NCI-H460 (cell line): ENCODE measurements around the gene FEM1C. TPM values are rescaled to one million over a fixed set of nuclear protein-coding genes. Genes with fewer than 3 reads are reported as not detected.
"Not testable (repeated sequence)": the region's sequence is repeated elsewhere in the genome, so short reads cannot be mapped to it uniquely, and the experiment has no call there.

Experiments used
- DNase-seq: peaks from one replicate; pipeline ENCODE4 v3.0.0-alpha.2; 2016; ENCODE audit warnings: low read depth; ENCODE audit errors: extremely low read depth
- small RNA-seq, 2 experiments: library from RNA; depleted of rRNA; stranded (forward); fragments of <200 nt; gene quantifications; one replicate each; pipeline ENCODE3, GENCODE V24; 2014
- total RNA-seq: library from RNA; depleted of rRNA; stranded (reverse); fragments of >200 nt; shearing (Covaris generic); gene quantifications from 2 replicates; pipeline ENCODE4 v1.2.3, GENCODE V29; 2014; rRNA removed

FEM1C gene
- total RNA-seq, 1 experiment from 2014 or later, result 11.7 TPM

GRCh38 chr5:115480271-115480670, 64.3 kb downstream of the FEM1C start:
- no peak for DNase-seq

- DNase-seq, result not testable (repeated sequence)
Measured at GRCh38 chr5:115479166-115479873, 65.3 kb downstream of the FEM1C start.

GRCh38 chr5:115478281-115478680, 66.3 kb downstream of the FEM1C start:
- no peak for DNase-seq

DNA sequence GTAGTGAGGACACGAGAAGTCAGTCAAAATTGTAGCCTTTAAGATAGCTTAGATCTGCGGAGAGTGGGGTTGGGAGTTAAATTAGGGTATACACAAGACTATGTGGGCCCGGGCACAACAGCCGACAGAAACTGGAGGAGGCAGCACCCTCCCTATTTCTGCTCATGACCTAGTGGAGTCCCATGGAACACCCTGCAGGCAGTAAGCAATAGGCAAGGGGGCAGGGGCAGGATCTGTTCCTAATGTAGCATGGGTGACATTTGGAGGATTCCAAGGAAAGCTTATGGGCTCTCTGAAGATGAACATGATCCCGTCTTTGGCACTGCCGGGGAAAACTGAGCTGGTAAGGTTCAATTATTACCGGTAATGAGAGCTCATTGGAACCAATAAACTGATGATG, 67.0 kb downstream of the FEM1C start:
- DNase-seq, result no peak

- no peak for DNase-seq
Measured at GRCh38 chr5:115475788-115476187, 68.8 kb downstream of the FEM1C start.

- no peak for DNase-seq
Measured at GRCh38 chr5:115472271-115473025, 72.1 kb downstream of the FEM1C start.

DNA sequence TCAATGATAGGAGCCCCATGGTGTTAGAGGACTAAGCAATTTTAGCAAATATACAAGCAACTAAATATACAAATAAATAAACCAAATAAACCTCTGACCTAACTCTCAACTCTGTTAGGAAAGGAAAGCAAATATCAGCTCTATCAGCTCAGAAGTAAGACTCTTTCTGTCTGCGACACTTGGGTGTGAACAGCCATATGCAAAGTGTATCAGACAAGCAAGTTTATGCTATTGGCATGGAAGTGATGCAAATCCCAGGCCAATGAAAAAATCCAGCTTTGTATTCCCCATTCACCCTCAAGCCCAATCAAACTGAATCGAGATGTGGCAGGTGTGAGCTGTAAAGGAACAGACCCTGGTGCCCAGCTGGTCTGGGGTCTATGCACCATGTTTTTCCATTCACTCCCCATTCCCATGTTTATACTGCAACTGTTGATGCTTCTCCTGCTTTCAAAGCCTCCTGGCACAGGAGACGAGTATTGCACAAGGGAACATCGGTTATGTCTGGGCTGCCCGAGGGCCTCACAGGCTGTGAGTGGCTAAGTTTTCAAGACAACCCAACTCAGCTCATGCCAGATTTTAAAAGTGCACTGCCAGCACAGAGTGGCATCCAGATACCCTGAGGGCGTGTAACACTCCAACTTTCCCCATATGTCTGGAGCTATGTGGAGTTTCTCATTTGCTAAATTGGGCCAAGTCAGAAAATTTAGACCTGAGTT, 73.1 kb downstream of the FEM1C start:
- DNase-seq, result no peak

GRCh38 chr5:115470921-115471320, 73.7 kb downstream of the FEM1C start:
- DNase-seq, result no peak

Small RNA genes lying within 50 kb of the gene (small RNA-seq; reads per million reads assigned to genes)
- 0 reads per million in 2 experiments for gene AC008628.1
- 0 reads per million in 2 experiments for gene AC008628.2

Other genes starting within 250 kb of the FEM1C start
- gene CCDC112, start 248.1 kb downstream of the FEM1C start, total RNA-seq, result 10.9 and 13.0 TPM in 2 replicates
- not detected in 2 replicates for gene TICAM2, start 57.7 kb upstream of the FEM1C start, total RNA-seq
- 85.6 and 89.4 TPM in 2 replicates for gene TMED7, start 81.3 kb upstream of the FEM1C start, total RNA-seq